Tibial nerve (tissue), 4 donors: ENCODE measurements around the gene EXOSC3. TPM values are rescaled to one million over a fixed set of nuclear protein-coding genes. Genes with fewer than 3 reads are reported as not detected.
"Not testable (repeated sequence)": the region's sequence is repeated elsewhere in the genome, so short reads cannot be mapped to it uniquely, and the experiment has no call there.

Source experiments
- DNase-seq, 2 donors: peaks; one replicate each; pipeline ENCODE4 v3.0.0-alpha.2; 2019; ENCODE audit warnings: low spot score in 2 of 2
- H3K27ac ChIP-seq, 4 donors: fragments of 200-600 bp; sonication (generic) in 3 of 4; one replicate each; pipeline ENCODE4 v1.5.1; 2017 to 2019; ENCODE audit warnings: mild to moderate bottlenecking in 1 of 4
- H3K27me3 ChIP-seq, 2 donors: fragments of 200-600 bp; sonication (generic) in 1 of 2; one replicate each; pipeline versions ENCODE4 v1.5.1 to v1.6.0; 2017 to 2019
- H3K36me3 ChIP-seq, 3 donors: fragments of 200-600 bp; sonication (generic); one replicate each; pipeline ENCODE4 v1.5.1; 2018 to 2019
- H3K4me1 ChIP-seq, 4 donors: fragments of 200-600 bp; sonication (generic) in 3 of 4; one replicate each; pipeline ENCODE4 v1.5.1; 2017 to 2019
- H3K4me3 ChIP-seq, 4 donors: fragments of 200-600 bp; sonication (generic) in 3 of 4; one replicate each; pipeline ENCODE4 v1.5.1; 2017 to 2019; ENCODE audit warnings: mild to moderate bottlenecking in 1 of 4, moderate library complexity in 1 of 4
- H3K9me3 ChIP-seq, 4 donors: fragments of 200-600 bp; sonication (generic) in 3 of 4; one replicate each; pipeline ENCODE4 v1.5.1; 2017 to 2019
- CTCF ChIP-seq, 5 experiments: fragments of 200-600 bp in 3 of 5; fragments of 450-650 bp in 2 of 5; sonication (generic) in 3 of 5; IDR thresholded peaks; one replicate each; pipeline ENCODE4 v1.5.1; 2016 to 2019; ENCODE audit warnings: antibody characterized with exemption in 5 of 5, mild to moderate bottlenecking in 3 of 5, moderate library complexity in 2 of 5
- EP300 ChIP-seq, 2 donors: sonication (generic); formaldehyde crosslinking; IDR thresholded peaks; one replicate each; pipeline ENCODE4 v1.6.1; 2017; ENCODE audit warnings: antibody characterized with exemption in 2 of 2, mild to moderate bottlenecking in 1 of 2
- POLR2A ChIP-seq, 2 donors: fragments of 450-650 bp; IDR thresholded peaks; one replicate each; pipeline ENCODE4 v1.6.1; 2017; ENCODE audit warnings: antibody characterized with exemption in 2 of 2, mild to moderate bottlenecking in 2 of 2, moderate library complexity in 2 of 2
- WGBS, 2 donors: methylation state at CpG; one replicate each; pipeline ENCODE4 v1.1.5; 2018; 5-methylcytosine and 5-hydroxymethylcytosine counted together
- total RNA-seq, 4 donors: library from RNA; depleted of rRNA; stranded (reverse); fragments of >200 nt; gene quantifications; one replicate each; pipeline ENCODE4 v1.1.0, GENCODE V29; 2016

Gene EXOSC3
- total RNA-seq, 4 donors from 2014 or later: 23.4 to 59.9 (median 39.3) TPM

GRCh38 chr9:37776328-37776727 is 8.5 kb downstream of the EXOSC3 start:
- Histone ChIP-seq H3K4me3 (no peak overlapping the region), H3K27me3 (no peaks in the 10 kb centered on the region), H3K4me1 (no peaks in the 10 kb centered on the region), H3K27ac (no peak overlapping the region), H3K9me3 (no peaks in the 10 kb centered on the region), H3K36me3 (peaks cover 0 to 98% (median 11%) of the 10 kb centered on the region in 3 donors)
- no peak for TF ChIP-seq POLR2A (IDR thresholded peaks at IDR 0.05)
- TF ChIP-seq EP300 (IDR thresholded peaks at IDR 0.05): no peak
- TF ChIP-seq CTCF (IDR thresholded peaks at IDR 0.05): no peak
- 88 to 92% methylated on average over 5 of the region's 5 CpGs for WGBS, 2 donors
- DNase-seq: no peak

- Histone ChIP-seq H3K9me3 (no peaks in the 10 kb centered on the region), H3K4me3 (no peak overlapping the region), H3K27ac (no peak overlapping the region), H3K36me3 (peaks cover 0 to 97% (median 11%) of the 10 kb centered on the region in 3 donors), H3K27me3 (no peaks in the 10 kb centered on the region), H3K4me1 (no peaks in the 10 kb centered on the region)
- no peak for DNase-seq
- WGBS, 2 donors: 96 to 100% methylated on average over 1 of the region's 1 CpG
- TF ChIP-seq POLR2A (IDR thresholded peaks at IDR 0.05) (no peak), EP300 (IDR thresholded peaks at IDR 0.05) (no peak), CTCF (IDR thresholded peaks at IDR 0.05) (no peak)
Measured at GRCh38 chr9:37775216-37775919, 9.5 kb downstream of the EXOSC3 start.

- DNase-seq: no peak
- TF ChIP-seq CTCF (IDR thresholded peaks at IDR 0.05) (no peak), EP300 (IDR thresholded peaks at IDR 0.05) (no peak), POLR2A (IDR thresholded peaks at IDR 0.05) (no peak)
- 89 to 94% methylated on average over 3 of the region's 3 CpGs for WGBS, 2 donors
- no peaks in the 10 kb centered on the region for H3K9me3 ChIP-seq
- peaks cover 0 to 64% (median 8%) of the 10 kb centered on the region in 3 donors for H3K36me3 ChIP-seq
- no peaks in the 10 kb centered on the region for H3K27me3 ChIP-seq
- H3K4me1 ChIP-seq: no peaks in the 10 kb centered on the region
- H3K4me3 ChIP-seq: no peak overlapping the region
- H3K27ac ChIP-seq: no peak overlapping the region
Measured at GRCh38 chr9:37769995-37770394, 14.9 kb downstream of the EXOSC3 start.

- peaks cover 0 to 65% (median 8%) of the 10 kb centered on the region in 3 donors for H3K36me3 ChIP-seq
- TF ChIP-seq CTCF (IDR thresholded peaks at IDR 0.05) (no peak), EP300 (IDR thresholded peaks at IDR 0.05) (no peak), POLR2A (IDR thresholded peaks at IDR 0.05) (no peak)
- H3K4me3 ChIP-seq: no peak overlapping the region
- no peak overlapping the region for H3K27ac ChIP-seq
- 76 to 94% methylated on average over 5 of the region's 5 CpGs for WGBS, 2 donors
- H3K9me3 ChIP-seq: no peaks in the 10 kb centered on the region
- H3K27me3 ChIP-seq: no peaks in the 10 kb centered on the region
- H3K4me1 ChIP-seq: no peaks in the 10 kb centered on the region
- no peak for DNase-seq
Measured at GRCh38 chr9:37769306-37769705, 15.6 kb downstream of the EXOSC3 start.

- H3K4me3 ChIP-seq, H3K27me3 ChIP-seq, H3K4me1 ChIP-seq, DNase-seq, H3K9me3 ChIP-seq, H3K27ac ChIP-seq: not testable (repeated sequence)
- H3K36me3 ChIP-seq: peaks cover 0 to 31% (median 0%) of the 10 kb centered on the region in 3 donors
- 82 to 97% methylated on average over 6 of the region's 6 CpGs for WGBS, 2 donors
Measured at GRCh38 chr9:37765263-37765662, 19.6 kb downstream of the EXOSC3 start.
